HepG2 (cell line): ENCODE measurements around the gene TCN1. TPM values are rescaled to one million over a fixed set of nuclear protein-coding genes. Genes with fewer than 3 reads are reported as not detected.

ENCODE experiments used
- BCL6 ChIP-seq: IDR thresholded peaks from 2 replicates; pipeline ENCODE4 v1.6.1; 2016; ENCODE audit warnings: missing genetic modification reagents, missing compliant biosample characterization
- E2F1 ChIP-seq: sonication (generic); formaldehyde crosslinking; IDR thresholded peaks from 2 replicates; pipeline ENCODE4 v1.5.0; 2020; ENCODE audit warnings: missing genetic modification reagents
- FOSL2 ChIP-seq: sonication (generic); formaldehyde crosslinking; IDR thresholded peaks from 2 replicates; pipeline ENCODE4 v1.4.0; 2020; ENCODE audit warnings: missing genetic modification reagents
- KDM4B ChIP-seq: sonication (generic); formaldehyde crosslinking; IDR thresholded peaks from 2 replicates; pipeline ENCODE4 v1.4.0; 2020; ENCODE audit warnings: missing genetic modification reagents
- KLF12 ChIP-seq: sonication (generic); formaldehyde crosslinking; IDR thresholded peaks from 2 replicates; pipeline ENCODE4 v1.4.0; 2020; ENCODE audit warnings: missing genetic modification reagents, borderline replicate concordance
- NAIF1 ChIP-seq: sonication (generic); formaldehyde crosslinking; IDR thresholded peaks from 2 replicates; pipeline ENCODE4 v1.5.0; 2020; ENCODE audit warnings: mild to moderate bottlenecking, missing genetic modification reagents, borderline replicate concordance
- NCOA2 ChIP-seq: sonication (generic); formaldehyde crosslinking; IDR thresholded peaks from 2 replicates; pipeline ENCODE4 v1.8.0; 2022; ENCODE audit warnings: inconsistent platforms
- NR1H2 ChIP-seq: sonication (generic); formaldehyde crosslinking; IDR thresholded peaks from 2 replicates; pipeline ENCODE4 v1.8.1; 2022; ENCODE audit warnings: low read depth, missing genetic modification reagents, borderline replicate concordance
- SIX4 ChIP-seq: sonication (generic); formaldehyde crosslinking; IDR thresholded peaks from 2 replicates; pipeline ENCODE4 v1.4.0; 2020; ENCODE audit warnings: missing genetic modification reagents
- SP140L ChIP-seq: sonication (generic); formaldehyde crosslinking; IDR thresholded peaks from 2 replicates; pipeline ENCODE4 v1.4.0; 2020; ENCODE audit warnings: missing genetic modification reagents, borderline replicate concordance
- TEF ChIP-seq: sonication (generic); formaldehyde crosslinking; IDR thresholded peaks from 2 replicates; pipeline ENCODE4 v1.5.0; 2020; ENCODE audit warnings: missing genetic modification reagents
- ZNF335 ChIP-seq: sonication (generic); formaldehyde crosslinking; IDR thresholded peaks from 2 replicates; pipeline ENCODE4 v1.4.0; 2020; ENCODE audit warnings: missing genetic modification reagents
- polyA plus RNA-seq, 8 experiments: library from polyadenylated mRNA; depleted of rRNA in 3 of 8; stranded (reverse) in 7 of 8; unstranded in 1 of 8; fragments of >200 nt; fragmentation: Illumina TruSeq in 4 of 8; extraction: Trizol in 4 of 8; gene quantifications; 2 replicates each; pipeline versions ENCODE4 v1.2.1 to v1.2.3, GENCODE V29; 2011 to 2016; ENCODE audit warnings: low read depth in 4 of 8, missing spikeins in 1 of 8, mixed read lengths in 1 of 8; ENCODE audit not compliant: insufficient read depth in 1 of 8
- total RNA-seq, 5 experiments: library from RNA; depleted of rRNA; stranded (reverse); fragments of >200 nt; fragmentation: Illumina TruSeq; extraction: Trizol; gene quantifications; 2 replicates each; pipeline ENCODE4 v1.2.3, GENCODE V29; 2016; ENCODE audit warnings: low read depth in 1 of 5
- TF ChIP-seq, protein P1 (sequence below): sonication (generic); formaldehyde crosslinking; IDR thresholded peaks from one replicate; pipeline ENCODE4 v1.5.1; 2020; ENCODE audit warnings: mild to moderate bottlenecking, missing genetic modification reagents; ENCODE audit errors: not compliant biosample characterization
- TF ChIP-seq, protein P2 (sequence below): sonication (generic); formaldehyde crosslinking; IDR thresholded peaks from 2 replicates; pipeline ENCODE4 v1.5.0; 2020; ENCODE audit warnings: missing genetic modification reagents, mild to moderate bottlenecking, borderline replicate concordance
- TF ChIP-seq, protein P3 (sequence below): sonication (generic); formaldehyde crosslinking; IDR thresholded peaks from 2 replicates; pipeline ENCODE4 v1.4.0; 2020; ENCODE audit warnings: missing genetic modification reagents

Gene TCN1
- total and polyA plus RNA-seq, 2 of the 13 experiments (the other 11 are each of a cell fraction or from before 2014, with no cell fraction given) = not detected

GRCh38 chr11:59810189-59810910, 55.9 kb downstream of the TCN1 start, which contains the start of gene MRPL16 (continued):
- TF ChIP-seq, protein P1, sequence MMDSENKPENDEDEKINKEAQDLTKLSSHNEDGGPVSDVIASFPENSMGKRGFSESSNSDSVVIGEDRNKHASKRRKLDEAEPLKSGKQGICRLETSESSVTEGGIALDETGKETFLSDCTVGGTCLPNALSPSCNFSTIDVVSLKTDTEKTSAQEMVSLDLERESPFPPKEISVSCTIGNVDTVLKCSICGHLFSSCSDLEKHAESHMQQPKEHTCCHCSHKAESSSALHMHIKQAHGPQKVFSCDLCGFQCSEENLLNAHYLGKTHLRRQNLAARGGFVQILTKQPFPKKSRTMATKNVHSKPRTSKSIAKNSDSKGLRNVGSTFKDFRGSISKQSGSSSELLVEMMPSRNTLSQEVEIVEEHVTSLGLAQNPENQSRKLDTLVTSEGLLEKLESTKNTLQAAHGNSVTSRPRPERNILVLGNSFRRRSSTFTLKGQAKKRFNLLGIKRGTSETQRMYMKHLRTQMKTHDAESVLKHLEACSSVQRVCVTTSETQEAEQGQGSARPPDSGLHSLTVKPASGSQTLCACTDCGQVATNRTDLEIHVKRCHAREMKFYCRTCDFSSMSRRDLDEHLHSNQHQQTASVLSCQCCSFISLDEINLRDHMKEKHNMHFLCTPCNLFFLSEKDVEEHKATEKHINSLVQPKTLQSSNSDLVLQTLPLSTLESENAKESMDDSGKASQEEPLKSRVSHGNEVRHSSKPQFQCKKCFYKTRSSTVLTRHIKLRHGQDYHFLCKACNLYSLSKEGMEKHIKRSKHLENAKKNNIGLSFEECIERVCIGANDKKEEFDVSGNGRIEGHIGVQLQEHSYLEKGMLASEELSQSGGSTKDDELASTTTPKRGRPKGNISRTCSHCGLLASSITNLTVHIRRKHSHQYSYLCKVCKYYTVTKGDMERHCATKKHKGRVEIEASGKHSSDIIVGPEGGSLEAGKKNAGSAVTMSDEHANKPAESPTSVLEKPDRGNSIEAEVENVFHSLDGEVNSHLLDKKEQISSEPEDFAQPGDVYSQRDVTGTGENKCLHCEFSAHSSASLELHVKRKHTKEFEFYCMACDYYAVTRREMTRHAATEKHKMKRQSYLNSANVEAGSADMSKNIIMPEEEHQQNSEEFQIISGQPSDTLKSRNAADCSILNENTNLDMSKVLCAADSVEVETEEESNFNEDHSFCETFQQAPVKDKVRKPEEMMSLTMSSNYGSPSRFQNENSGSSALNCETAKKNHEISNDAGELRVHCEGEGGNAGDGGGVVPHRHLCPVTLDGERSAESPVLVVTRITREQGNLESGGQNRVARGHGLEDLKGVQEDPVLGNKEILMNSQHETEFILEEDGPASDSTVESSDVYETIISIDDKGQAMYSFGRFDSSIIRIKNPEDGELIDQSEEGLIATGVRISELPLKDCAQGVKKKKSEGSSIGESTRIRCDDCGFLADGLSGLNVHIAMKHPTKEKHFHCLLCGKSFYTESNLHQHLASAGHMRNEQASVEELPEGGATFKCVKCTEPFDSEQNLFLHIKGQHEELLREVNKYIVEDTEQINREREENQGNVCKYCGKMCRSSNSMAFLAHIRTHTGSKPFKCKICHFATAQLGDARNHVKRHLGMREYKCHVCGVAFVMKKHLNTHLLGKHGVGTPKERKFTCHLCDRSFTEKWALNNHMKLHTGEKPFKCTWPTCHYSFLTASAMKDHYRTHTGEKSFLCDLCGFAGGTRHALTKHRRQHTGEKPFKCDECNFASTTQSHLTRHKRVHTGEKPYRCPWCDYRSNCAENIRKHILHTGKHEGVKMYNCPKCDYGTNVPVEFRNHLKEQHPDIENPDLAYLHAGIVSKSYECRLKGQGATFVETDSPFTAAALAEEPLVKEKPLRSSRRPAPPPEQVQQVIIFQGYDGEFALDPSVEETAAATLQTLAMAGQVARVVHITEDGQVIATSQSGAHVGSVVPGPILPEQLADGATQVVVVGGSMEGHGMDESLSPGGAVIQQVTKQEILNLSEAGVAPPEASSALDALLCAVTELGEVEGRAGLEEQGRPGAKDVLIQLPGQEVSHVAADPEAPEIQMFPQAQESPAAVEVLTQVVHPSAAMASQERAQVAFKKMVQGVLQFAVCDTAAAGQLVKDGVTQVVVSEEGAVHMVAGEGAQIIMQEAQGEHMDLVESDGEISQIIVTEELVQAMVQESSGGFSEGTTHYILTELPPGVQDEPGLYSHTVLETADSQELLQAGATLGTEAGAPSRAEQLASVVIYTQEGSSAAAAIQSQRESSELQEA (CRISPR knock-in tag) = peak; percentile 74
- TF ChIP-seq NCOA2 (CRISPR knock-in tag) (0 out of 2 replicates have a peak, but pooled peaks have one; percentile 31), ZNF335 (CRISPR knock-in tag) (peak; percentile 87), E2F1 (no peak), BCL6 (CRISPR knock-in tag) (peak; percentile 68), SIX4 (CRISPR knock-in tag) (0 out of 2 replicates have a peak, but pooled peaks have one; percentile 45), SP140L (CRISPR knock-in tag) (0 out of 2 replicates have a peak, but pooled peaks have one; percentile 36), FOSL2 (CRISPR knock-in tag) (peak; percentile 57; the same call in 1 of the 2 replicates), NAIF1 (CRISPR knock-in tag) (peak; percentile 73; the same call in 1 of the 2 replicates), TEF (CRISPR knock-in tag) (no peak), NR1H2 (CRISPR knock-in tag) (no peak), KDM4B (peak; percentile 80; the same call in 1 of the 2 replicates), KLF12 (peak; percentile 78; the same call in 1 of the 2 replicates)
- TF ChIP-seq, protein P2, sequence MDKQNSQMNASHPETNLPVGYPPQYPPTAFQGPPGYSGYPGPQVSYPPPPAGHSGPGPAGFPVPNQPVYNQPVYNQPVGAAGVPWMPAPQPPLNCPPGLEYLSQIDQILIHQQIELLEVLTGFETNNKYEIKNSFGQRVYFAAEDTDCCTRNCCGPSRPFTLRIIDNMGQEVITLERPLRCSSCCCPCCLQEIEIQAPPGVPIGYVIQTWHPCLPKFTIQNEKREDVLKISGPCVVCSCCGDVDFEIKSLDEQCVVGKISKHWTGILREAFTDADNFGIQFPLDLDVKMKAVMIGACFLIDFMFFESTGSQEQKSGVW (CRISPR knock-in tag) = peak; percentile 90; the same call in 1 of the 2 replicates
- TF ChIP-seq, protein P3, sequence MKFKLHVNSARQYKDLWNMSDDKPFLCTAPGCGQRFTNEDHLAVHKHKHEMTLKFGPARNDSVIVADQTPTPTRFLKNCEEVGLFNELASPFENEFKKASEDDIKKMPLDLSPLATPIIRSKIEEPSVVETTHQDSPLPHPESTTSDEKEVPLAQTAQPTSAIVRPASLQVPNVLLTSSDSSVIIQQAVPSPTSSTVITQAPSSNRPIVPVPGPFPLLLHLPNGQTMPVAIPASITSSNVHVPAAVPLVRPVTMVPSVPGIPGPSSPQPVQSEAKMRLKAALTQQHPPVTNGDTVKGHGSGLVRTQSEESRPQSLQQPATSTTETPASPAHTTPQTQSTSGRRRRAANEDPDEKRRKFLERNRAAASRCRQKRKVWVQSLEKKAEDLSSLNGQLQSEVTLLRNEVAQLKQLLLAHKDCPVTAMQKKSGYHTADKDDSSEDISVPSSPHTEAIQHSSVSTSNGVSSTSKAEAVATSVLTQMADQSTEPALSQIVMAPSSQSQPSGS (CRISPR knock-in tag) = peak; percentile 83
